Astrocyte of the spinal cord (primary cell): Measurements from ENCODE around the gene NTRK2.
A peak's percentile ranks its signal among the peaks of the same experiment; 100 is the strongest.

Experiments used
- DNase-seq: peaks from one replicate; pipeline ENCODE4 v3.0.0; 2011; ENCODE audit warnings: low read depth, low spot score
- H3K4me3 ChIP-seq: 2 replicates; pipeline ENCODE4 v1.5.1; 2011; ENCODE audit warnings: low read depth, mild to moderate bottlenecking, low read length, moderate library complexity
- in situ Hi-C: cut with HindIII; loops from 2 replicates; pipeline ENCODE4 v1.10.0; 2017; ENCODE audit warnings: low sequenced_read_pairs
- TF ChIP-seq, protein P1 (sequence below): IDR thresholded peaks from 2 replicates; pipeline ENCODE4 v1.5.1; 2012; ENCODE audit warnings: low read depth, mild to moderate bottlenecking, low read length, inconsistent platforms

NTRK2 gene

DNA sequence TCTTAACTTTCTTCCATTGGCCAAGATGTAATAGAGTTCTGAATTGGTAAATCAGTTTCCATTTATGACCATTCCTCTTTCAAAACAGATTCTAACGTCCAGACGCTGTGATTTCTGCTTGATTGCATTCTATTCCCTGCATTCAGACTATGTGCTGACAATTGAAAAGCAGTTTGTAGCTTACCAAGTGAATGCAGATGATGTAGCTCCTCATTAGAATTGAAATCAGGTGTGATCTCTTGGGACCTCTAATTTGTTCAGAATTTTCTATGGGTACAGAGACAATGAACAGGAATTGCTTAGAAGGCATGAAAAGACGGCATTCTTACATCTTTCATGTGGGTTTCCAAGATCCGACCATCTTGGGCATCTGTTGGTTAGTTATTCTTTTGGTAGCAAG is 191.9 kb downstream of the NTRK2 start:
- no peak for DNase-seq
- TF ChIP-seq, protein P1, sequence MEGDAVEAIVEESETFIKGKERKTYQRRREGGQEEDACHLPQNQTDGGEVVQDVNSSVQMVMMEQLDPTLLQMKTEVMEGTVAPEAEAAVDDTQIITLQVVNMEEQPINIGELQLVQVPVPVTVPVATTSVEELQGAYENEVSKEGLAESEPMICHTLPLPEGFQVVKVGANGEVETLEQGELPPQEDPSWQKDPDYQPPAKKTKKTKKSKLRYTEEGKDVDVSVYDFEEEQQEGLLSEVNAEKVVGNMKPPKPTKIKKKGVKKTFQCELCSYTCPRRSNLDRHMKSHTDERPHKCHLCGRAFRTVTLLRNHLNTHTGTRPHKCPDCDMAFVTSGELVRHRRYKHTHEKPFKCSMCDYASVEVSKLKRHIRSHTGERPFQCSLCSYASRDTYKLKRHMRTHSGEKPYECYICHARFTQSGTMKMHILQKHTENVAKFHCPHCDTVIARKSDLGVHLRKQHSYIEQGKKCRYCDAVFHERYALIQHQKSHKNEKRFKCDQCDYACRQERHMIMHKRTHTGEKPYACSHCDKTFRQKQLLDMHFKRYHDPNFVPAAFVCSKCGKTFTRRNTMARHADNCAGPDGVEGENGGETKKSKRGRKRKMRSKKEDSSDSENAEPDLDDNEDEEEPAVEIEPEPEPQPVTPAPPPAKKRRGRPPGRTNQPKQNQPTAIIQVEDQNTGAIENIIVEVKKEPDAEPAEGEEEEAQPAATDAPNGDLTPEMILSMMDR: no peak
- no peak overlapping the region for H3K4me3 ChIP-seq
- in situ Hi-C loops: no loop called here

DNA sequence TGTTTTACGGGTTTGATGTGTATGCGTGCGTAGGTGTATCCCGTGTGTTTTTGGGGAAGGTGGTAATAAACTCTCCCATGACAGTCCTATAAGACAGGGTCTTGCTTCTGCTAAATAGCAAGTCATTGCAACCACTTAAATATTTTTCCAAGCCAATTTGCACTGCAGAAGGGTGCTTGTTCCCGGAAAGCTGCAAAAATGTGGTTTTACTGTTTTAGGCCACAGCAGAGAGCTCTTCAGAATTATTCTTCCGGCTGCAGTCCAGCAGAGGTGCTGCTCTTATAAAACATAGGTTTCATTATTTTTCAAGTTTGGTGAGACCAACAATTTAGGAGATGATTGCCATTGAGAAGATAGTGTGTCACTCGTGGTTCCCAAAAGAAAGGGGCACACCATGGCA is 192.8 kb downstream of the NTRK2 start:
- no peak overlapping the region for H3K4me3 ChIP-seq
- TF ChIP-seq, protein P1: no peak
- DNase-seq: no peak
- in situ Hi-C loops: no loop called here

DNA sequence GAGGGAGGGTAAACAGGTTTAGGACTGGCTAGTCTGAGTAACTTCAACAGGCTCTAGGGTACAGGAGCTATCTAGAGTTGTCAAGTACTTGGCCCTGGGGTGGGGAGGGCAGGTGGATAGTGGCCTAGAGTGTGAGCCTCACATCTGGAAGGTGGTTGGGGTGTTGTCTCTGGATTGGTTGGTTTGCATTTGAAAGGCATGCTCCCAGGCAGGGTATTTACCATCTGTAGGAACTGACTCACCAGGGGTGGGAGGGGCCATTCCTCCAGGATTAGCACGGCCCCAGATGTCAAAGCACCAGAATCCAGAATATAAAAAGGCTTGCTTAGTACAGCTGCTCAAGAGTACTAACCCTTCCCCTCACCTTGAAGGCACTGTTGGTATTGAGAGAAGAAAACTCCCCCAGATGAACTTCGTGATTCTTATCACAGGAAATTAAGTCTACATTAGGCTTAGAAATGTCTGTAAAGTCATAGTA is 193.3 kb downstream of the NTRK2 start:
- H3K4me3 ChIP-seq: no peak overlapping the region
- DNase-seq: peak; percentile 62
- TF ChIP-seq, protein P1: no peak
- in situ Hi-C loops: no loop called here

DNA sequence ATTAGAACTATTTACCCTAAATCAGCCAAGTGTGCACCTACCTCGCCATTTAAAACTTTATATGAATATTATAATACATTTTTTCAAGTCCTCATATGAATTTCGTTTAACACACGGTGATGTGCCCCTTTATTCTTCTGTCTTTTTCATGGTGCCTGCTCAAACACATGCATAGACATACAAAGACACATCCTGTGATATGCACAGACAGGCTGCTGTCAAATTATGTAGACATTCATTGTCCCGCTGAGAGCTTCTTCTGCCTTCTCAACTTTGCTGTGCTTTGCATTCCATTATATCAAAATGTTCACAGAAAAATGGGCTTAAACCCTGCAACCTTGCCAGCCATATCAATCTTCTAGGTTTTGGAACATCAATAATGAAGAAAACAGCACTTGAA is 193.8 kb downstream of the NTRK2 start:
- TF ChIP-seq, protein P1: no peak
- in situ Hi-C loops: no loop called here
- DNase-seq: no peak
- no peak overlapping the region for H3K4me3 ChIP-seq

DNA sequence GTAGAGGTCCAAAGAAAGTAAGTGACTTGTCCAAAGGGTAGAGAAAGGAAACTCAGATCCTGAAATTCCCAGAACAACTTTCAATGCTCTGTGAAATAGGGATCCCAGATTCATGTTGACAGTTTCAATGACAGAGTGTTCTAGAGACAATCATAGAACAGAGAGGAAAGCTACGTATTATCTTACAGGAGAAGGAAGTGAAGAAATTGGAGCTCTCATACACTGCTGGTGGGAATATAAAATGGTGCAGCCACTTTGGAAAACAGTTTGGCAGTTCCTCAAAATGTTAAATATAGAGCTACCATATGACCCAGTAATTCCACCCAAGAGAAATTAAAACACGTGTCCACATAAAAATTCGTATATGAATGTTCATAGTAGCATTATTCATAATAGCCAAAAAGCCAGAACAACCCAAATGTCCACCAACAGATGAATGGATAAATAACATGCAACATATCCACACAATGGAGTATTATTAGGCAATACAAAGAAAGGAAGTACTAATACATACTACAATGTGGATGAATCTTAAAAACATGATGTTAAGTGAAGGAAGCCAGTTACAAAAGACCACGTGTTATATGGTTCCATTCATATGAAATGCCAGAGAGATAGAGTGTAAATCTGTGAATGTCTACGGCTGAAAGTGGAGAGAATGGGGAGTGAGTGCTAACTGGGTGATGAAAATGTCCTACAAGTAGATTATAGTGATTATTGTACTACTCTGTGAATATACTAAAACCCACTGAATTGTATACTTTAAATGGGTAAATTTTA is 197.1 kb downstream of the NTRK2 start:
- in situ Hi-C loops: no loop called here
- no peak for DNase-seq

DNA sequence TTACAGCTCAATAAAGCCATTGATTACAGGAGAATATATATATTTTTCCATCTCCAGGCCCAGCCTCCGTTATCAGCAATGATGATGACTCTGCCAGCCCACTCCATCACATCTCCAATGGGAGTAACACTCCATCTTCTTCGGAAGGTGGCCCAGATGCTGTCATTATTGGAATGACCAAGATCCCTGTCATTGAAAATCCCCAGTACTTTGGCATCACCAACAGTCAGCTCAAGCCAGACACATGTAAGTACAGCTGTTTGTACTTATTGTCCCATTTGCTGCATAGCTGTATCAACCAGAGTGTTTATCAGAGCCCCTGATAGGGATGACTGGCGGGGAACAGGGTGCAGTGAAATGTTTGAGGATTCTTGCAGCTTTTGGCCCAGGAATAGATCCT is 197.7 kb downstream of the NTRK2 start:
- no peak for DNase-seq
- in situ Hi-C loops: no loop called here
- TF ChIP-seq, protein P1: no peak

More for the DNA sequence above, 197.1 kb downstream of the NTRK2 start:
- TF ChIP-seq, protein P1: no peak
- H3K4me3 ChIP-seq: no peak overlapping the region

More for the DNA sequence above, 197.7 kb downstream of the NTRK2 start:
- H3K4me3 ChIP-seq: no peak overlapping the region
